HUES6 (cell line): Measurements from ENCODE around the gene DDX53.

Experiments
- H3K27ac ChIP-seq: 2 replicates; pipeline ENCODE4 v1.7.0; 2013; ENCODE audit warnings: low read depth, mild to moderate bottlenecking, low read length, inconsistent platforms
- H3K27me3 ChIP-seq: 2 replicates; pipeline ENCODE4 v1.6.1; 2013; ENCODE audit warnings: low read length; ENCODE audit not compliant: control insufficient read depth, insufficient read depth
- H3K36me3 ChIP-seq: 2 replicates; pipeline ENCODE4 v1.6.1; 2013; ENCODE audit warnings: low read length; ENCODE audit not compliant: control insufficient read depth, insufficient read depth
- H3K4me1 ChIP-seq: 2 replicates; pipeline ENCODE4 v1.6.1; 2013; ENCODE audit warnings: low read length; ENCODE audit not compliant: control insufficient read depth, insufficient read depth
- H3K4me3 ChIP-seq: 2 replicates; pipeline ENCODE4 v1.5.1; 2013; ENCODE audit warnings: low read depth, low read length
- H3K9ac ChIP-seq: one replicate; pipeline ENCODE4 v1.6.1; 2013; ENCODE audit warnings: mild to moderate bottlenecking, low read length
- H3K9me3 ChIP-seq: 2 replicates; pipeline ENCODE4 v1.6.1; 2013; ENCODE audit warnings: low read depth, low read length; ENCODE audit not compliant: control insufficient read depth, insufficient read depth

Gene DDX53

GRCh38 chrX:23048806-23049573 lies 49.2 kb downstream of the DDX53 start:
- Histone ChIP-seq H3K9me3 (no peaks in the 10 kb centered on the region), H3K4me1 (no peaks in the 10 kb centered on the region), H3K4me3 (no peak overlapping the region), H3K36me3 (no peaks in the 10 kb centered on the region), H3K9ac (no peak overlapping the region), H3K27me3 (no peaks in the 10 kb centered on the region; the same call in 1 of the 2 replicates), H3K27ac (no peak overlapping the region)

- Histone ChIP-seq H3K9ac (no peak overlapping the region), H3K4me3 (no peak overlapping the region), H3K9me3 (no peaks in the 10 kb centered on the region), H3K27ac (no peak overlapping the region), H3K27me3 (no peaks in the 10 kb centered on the region; the same call in 1 of the 2 replicates), H3K4me1 (no peaks in the 10 kb centered on the region), H3K36me3 (no peaks in the 10 kb centered on the region)
Measured at GRCh38 chrX:23052324-23052723, 52.6 kb downstream of the DDX53 start.
